ENCODE data around the gene LONRF2. TPM values are rescaled to one million over a fixed set of nuclear protein-coding genes. Genes with fewer than 3 reads are reported as not detected.

The LONRF2 gene
- total and polyA plus RNA-seq, 2 of the 13 experiments (the other 11 are each of a cell fraction or from before 2014, with no cell fraction given), result not detected

GRCh38 chr2:100279586-100280534 lies 42.4 kb downstream of the LONRF2 start:
- no peak overlapping the region for H3K4me3 ChIP-seq (replicated peaks in 1 of 3; ENCODE audit: insufficient read depth in 1 of 3, low read depth in 2 of 3, low read length in 3 of 3)
- WGBS (ENCODE audit: low lambda C conversion rate), result 37% methylated on average over 17 of the region's 17 CpGs
- no peak for DNase-seq (ENCODE audit: low spot score)
- H3K4me2 ChIP-seq (ENCODE audit: low read depth, low read length), result no peak overlapping the region
- no peak for ATAC-seq
- no TSS peak for BruUV-seq (replicated peaks)
- no peaks in the 10 kb centered on the region for H3K9me3 ChIP-seq (ENCODE audit: low read length)
- POLR2A ChIA-PET, result no interaction called here
- no peak overlapping the region for H2AFZ ChIP-seq (ENCODE audit: low read length)
- no peaks in the 10 kb centered on the region for H3K79me2 ChIP-seq (ENCODE audit: insufficient read depth, low read length)
- H3K36me3 ChIP-seq (replicated peaks in 1 of 2; ENCODE audit: control insufficient read depth in 1 of 2, insufficient read depth in 2 of 2, low read length in 2 of 2), result no peaks in the 10 kb centered on the region
- peaks cover 3 to 37% of the 10 kb centered on the region in 2 experiments; a peak in 4 of 5 replicates for H3K27me3 ChIP-seq (ENCODE audit: control insufficient read depth in 1 of 2, insufficient read depth in 2 of 2, low read length in 2 of 2)
- in situ Hi-C loops (cut with HindIII; ENCODE audit: extremely low pct_ligation_motif_present, low pct_unique_long_range_greater_than_20kb), result no loop called here
- FAIRE-seq, result no peak
- no peak overlapping the region for H3K9ac ChIP-seq (ENCODE audit: insufficient read depth, low read depth, low read length)
- H4K20me1 ChIP-seq (ENCODE audit: insufficient read depth, low read length), result no peaks in the 10 kb centered on the region
- TF ChIP-seq PHF8 (CRISPR knock-in tag; IDR thresholded peaks at IDR 0.05) (no peak), PCBP1 (IDR thresholded peaks at IDR 0.05; ENCODE audit: borderline replicate concordance, low read depth, low read length) (no peak), ZBTB20 (CRISPR knock-in tag; IDR thresholded peaks at IDR 0.05; ENCODE audit: borderline replicate concordance, low read depth) (no peak), ZNF24 (IDR thresholded peaks at IDR 0.05) (no peak), NKX3-1 (CRISPR knock-in tag; IDR thresholded peaks at IDR 0.05) (no peak), BORCS8-MEF2B (CRISPR knock-in tag; IDR thresholded peaks at IDR 0.05) (no peak), HNRNPUL1 (IDR thresholded peaks at IDR 0.05; ENCODE audit: low read depth, low read length) (no peak), NFE2L2 (IDR thresholded peaks at IDR 0.05; ENCODE audit: low read length) (no peak), SETDB1 (CRISPR knock-in tag; IDR thresholded peaks at IDR 0.05; ENCODE audit: borderline replicate concordance) (no peak), SYNCRIP (IDR thresholded peaks at IDR 0.05; ENCODE audit: insufficient read depth, low read depth, low read length) (no peak), DMAP1 (CRISPR knock-in tag; IDR thresholded peaks at IDR 0.05) (no peak), GATAD2A (CRISPR knock-in tag; IDR thresholded peaks at IDR 0.05) (no peak), RBM39 (IDR thresholded peaks at IDR 0.05; ENCODE audit: low read depth, low read length, poor library complexity, severe bottlenecking) (no peak), ZNF441 (CRISPR knock-in tag; IDR thresholded peaks at IDR 0.05; ENCODE audit: borderline replicate concordance) (no peak), ZNF446 (CRISPR knock-in tag; IDR thresholded peaks at IDR 0.05) (no peak), ZNF430 (CRISPR knock-in tag; IDR thresholded peaks at IDR 0.05) (no peak), ELF1 (CRISPR knock-in tag; IDR thresholded peaks at IDR 0.05) (no peak), ZFP82 (CRISPR knock-in tag; IDR thresholded peaks at IDR 0.05; ENCODE audit: borderline replicate concordance) (no peak)
- TF ChIP-seq, protein P1, sequence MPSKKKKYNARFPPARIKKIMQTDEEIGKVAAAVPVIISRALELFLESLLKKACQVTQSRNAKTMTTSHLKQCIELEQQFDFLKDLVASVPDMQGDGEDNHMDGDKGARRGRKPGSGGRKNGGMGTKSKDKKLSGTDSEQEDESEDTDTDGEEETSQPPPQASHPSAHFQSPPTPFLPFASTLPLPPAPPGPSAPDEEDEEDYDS (CRISPR knock-in tag; IDR thresholded peaks at IDR 0.05), result no peak
- H3K4me1 ChIP-seq (ENCODE audit: insufficient read depth, low read length), result no peaks in the 10 kb centered on the region
- intact Hi-C loops (cut with micrococcal nuclease; ENCODE audit: unreplicated experiment), result no loop called here
- CTCF ChIA-PET (ENCODE audit: low intra/inter-chr PET ratio, low total read pairs), result no interaction called here
- H3K27ac ChIP-seq (ENCODE audit: extremely low read length, insufficient read depth, low read length), result no peak overlapping the region
